HL-60/S4 (cell line): Measurements from ENCODE around the gene ALDH1A1.

ENCODE experiments used
- in situ Hi-C: fragments of 300-500 bp; cut with MboI; formaldehyde crosslinking; loops from 2 replicates; pipeline ENCODE4 v1.14.3; 2022; ENCODE audit warnings: low sequenced_read_pairs

Gene ALDH1A1

GRCh38 chr9:72898784-72899733 is 53.8 kb downstream of the ALDH1A1 start:
- in situ Hi-C loops: no loop called here

GRCh38 chr9:72898360-72898759 is 54.5 kb downstream of the ALDH1A1 start:
- in situ Hi-C loops: no loop called here

DNA sequence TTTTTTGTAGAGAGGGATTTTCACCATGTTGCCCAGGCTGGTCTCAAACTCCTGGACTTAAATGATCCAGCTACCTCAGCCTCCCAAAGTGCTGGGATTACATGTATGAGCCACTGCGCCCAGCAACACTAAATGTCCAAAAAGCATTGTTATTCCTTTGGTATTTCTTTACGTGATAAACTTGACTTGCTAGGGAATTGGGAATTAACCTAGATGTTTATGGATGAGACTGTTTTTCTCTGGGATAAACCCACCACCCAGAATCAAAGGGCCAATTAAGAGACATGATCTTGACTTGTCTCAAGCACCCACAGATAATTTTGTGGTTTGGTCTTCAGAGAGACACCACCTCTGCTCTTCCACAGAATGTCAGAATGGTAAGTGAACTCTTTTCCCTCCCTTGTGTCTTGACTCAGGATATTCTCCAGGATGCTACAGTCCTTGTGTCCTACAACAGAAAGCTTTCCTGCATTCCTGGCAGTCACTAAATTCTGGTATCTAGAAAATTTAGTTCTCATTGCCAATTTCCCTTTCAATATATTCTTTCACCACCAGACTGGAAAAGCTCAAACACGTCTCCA is 55.7 kb downstream of the ALDH1A1 start:
- in situ Hi-C loops: no loop called here

GRCh38 chr9:72896439-72896838 is 56.4 kb downstream of the ALDH1A1 start:
- in situ Hi-C loops: no loop called here

DNA sequence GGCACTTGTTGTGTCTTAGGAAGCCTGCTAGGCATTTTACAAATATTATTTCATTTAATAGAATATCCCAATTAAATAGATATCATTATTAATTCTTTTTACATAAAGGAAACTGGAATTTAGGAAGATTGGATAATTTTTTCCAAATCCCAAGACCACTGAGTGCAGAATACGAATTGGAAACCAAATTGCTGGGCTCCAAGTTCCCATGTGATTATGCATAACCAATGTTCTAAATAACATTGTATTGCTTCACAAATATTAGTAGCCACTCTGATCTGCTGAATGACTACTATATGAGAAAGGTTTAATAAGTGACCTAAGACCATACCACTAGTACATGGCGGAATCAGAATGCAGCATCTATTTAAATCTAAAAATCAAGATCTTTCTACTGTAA is 57.7 kb downstream of the ALDH1A1 start:
- in situ Hi-C loops: no loop called here

GRCh38 chr9:72894342-72894741 is 58.5 kb downstream of the ALDH1A1 start:
- in situ Hi-C loops: no loop called here

GRCh38 chr9:72893437-72893836 is 59.4 kb downstream of the ALDH1A1 start:
- in situ Hi-C loops: no loop called here

GRCh38 chr9:72891043-72891442 is 61.8 kb downstream of the ALDH1A1 start:
- in situ Hi-C loops: no loop called here

- in situ Hi-C loops: no loop called here
These were observed 63.9 kb downstream of the ALDH1A1 start for GRCh38 chr9:72888943-72889342.

GRCh38 chr9:72888067-72888466 is 64.8 kb downstream of the ALDH1A1 start:
- in situ Hi-C loops: no loop called here

DNA sequence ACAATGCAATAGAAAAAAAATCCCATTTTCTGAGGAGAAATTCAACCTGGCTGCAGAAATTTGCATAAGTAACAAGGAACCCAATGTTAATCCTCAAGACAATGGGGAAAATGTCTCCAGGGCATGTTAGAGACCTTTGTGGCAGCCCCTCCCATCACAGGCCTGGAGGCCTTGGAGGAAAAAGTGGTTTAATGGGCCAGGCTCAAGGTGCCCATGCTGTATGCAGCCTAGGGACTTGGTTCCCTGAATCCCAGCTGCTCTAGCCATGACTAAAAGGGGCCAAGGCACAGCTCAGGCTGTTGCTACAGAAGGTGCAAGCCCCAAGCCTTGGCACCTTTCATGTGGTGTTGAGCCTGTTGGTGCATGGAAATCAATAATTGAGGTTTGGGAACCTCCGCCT is 66.5 kb downstream of the ALDH1A1 start:
- in situ Hi-C loops: no loop called here

- in situ Hi-C loops: no loop called here
These were observed 68.3 kb downstream of the ALDH1A1 start for GRCh38 chr9:72884508-72884907.

- in situ Hi-C loops: no loop called here
These were observed 69.0 kb downstream of the ALDH1A1 start for GRCh38 chr9:72883875-72884274.

DNA sequence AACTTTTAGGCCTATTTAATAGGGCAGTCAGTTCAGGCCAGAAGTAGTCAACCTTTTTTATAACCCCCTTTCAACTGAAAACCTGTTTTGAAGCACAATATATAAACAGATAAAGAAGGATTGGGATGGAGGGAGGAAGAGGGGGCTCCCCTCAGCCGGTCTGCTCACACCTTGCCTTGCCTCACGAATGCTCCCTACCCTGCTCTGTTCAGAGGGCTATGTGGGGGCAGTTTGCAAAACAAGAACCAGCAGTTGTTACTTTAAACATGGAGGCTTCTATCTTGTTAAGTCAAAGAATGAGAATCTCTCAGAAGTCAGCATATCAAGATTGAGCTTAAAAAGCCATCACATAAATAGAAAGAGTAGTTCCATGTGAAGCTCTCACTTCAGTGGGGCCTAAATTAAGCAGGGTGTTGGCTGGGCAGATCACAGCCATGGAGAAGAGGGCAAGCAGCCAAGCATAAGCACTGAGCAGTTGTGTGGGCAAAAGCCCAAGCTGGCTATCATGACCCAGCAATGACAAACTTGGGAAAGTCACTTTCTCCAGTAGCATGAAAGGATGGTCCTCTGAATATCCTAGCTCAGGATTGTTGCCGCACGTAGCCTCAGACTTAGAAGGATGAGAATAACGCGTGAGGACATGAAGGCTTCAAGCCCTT is 70.6 kb downstream of the ALDH1A1 start:
- in situ Hi-C loops: no loop called here

DNA sequence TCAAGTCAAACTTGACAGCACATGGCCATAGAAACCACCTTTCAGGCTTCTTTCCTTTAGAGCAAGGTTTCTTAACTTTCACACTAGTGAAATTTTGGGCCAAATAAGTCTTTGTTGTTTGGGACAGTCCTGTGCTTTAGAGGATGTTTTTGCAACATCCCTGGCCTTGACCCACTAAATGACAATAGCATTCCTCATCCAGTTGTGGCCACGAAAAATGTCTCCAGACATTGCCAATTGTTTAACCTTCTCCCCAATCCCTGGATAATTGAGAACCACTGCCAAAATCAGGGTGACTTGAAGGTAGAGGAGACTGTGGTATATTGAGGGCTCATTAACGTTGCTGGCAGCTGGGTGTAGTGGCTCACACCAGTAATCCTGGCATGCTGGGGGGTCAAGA is 72.0 kb downstream of the ALDH1A1 start:
- in situ Hi-C loops: no loop called here

DNA sequence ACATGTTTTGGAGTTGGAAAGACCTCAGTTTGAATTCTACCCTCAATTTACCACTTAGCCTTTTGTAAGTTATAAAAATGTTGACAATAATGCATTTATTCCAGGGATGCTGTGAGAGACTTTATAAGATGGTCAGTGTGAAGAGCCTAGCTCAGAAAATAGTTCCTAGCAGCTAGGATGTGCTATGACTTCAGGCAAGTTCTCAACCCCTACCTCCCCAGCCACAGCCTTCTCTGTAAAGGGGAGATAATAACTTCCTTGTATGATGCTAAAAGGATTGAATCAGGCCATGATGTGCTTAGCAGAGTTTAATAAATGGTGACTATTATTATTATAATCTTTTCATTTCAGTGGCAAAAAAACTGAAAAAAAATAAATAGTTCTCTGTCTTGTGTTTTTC is 77.6 kb downstream of the ALDH1A1 start:
- in situ Hi-C loops: no loop called here

DNA sequence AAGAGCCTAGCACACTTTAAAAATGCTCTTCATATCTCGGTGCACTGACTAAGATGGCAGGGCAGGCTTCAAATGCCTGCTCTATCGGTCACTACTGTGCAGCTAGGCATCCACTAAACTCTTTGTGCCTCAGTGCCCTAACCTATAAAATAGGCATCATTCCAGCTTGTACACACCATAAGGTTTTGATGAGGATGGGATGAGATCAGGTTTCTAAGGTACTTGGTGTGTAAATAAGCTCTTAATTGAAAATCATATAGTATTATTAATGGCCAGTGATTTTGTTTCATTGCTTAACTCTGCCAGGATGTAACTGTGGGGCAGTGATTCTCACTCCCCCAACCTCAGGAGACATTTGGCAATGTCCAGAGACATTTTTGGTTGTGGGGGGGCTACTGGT is 78.5 kb downstream of the ALDH1A1 start:
- in situ Hi-C loops: loop anchor here (25.0 kb wide), 2 partner anchors 163 to 313 kb away; no protein-coding TSS in a partner anchor

GRCh38 chr9:72873456-72873855 is 79.4 kb downstream of the ALDH1A1 start:
- in situ Hi-C loops: loop anchor here (25.0 kb wide), 2 partner anchors 164 to 314 kb away; no protein-coding TSS in a partner anchor

DNA sequence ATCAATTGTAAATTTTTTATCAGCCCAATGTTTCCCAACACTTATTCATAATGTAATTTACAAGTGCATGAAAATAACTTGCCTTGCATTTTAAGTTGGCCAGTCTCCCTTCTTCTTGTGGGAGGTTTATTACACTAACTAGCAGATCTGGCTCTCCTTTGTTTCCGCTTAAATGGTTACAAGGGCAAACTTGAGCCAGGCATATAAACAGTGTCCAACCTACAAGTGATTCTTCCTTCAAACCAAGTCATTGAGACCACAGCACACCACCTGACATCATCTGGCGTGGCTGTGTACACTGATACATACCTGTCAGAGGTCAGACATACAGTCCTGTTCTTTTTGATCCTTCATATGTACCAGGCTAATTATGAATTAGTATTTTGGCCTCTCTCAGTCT is 80.1 kb downstream of the ALDH1A1 start:
- in situ Hi-C loops: loop anchor here (25.0 kb wide), 2 partner anchors 165 to 315 kb away; no protein-coding TSS in a partner anchor

GRCh38 chr9:72871685-72872084 is 81.2 kb downstream of the ALDH1A1 start:
- in situ Hi-C loops: loop anchor here (25.0 kb wide), 2 partner anchors 166 to 316 kb away; no protein-coding TSS in a partner anchor

GRCh38 chr9:72864327-72864726 is 88.5 kb downstream of the ALDH1A1 start:
- in situ Hi-C loops: loop anchor here (25.0 kb wide), 2 partner anchors 173 to 323 kb away; no protein-coding TSS in a partner anchor
